ENCODE data around the gene GAA.
A peak's percentile ranks its signal among the peaks of the same experiment; 100 is the strongest.
"Not testable (repeated sequence)": the region's sequence is repeated elsewhere in the genome, so short reads cannot be mapped to it uniquely, and the experiment has no call there.

The GAA gene

GRCh38 chr17:80083136-80083661 is 18.2 kb upstream of the GAA start:
- DNase-seq (ENCODE audit: low read depth): no peak

- no peak for DNase-seq (ENCODE audit: low read depth)
Observed at GRCh38 chr17:80084773-80085172, 16.6 kb upstream of the GAA start.

- no peak for DNase-seq (ENCODE audit: low read depth)
Observed at GRCh38 chr17:80086081-80086480, 15.3 kb upstream of the GAA start.

- DNase-seq (ENCODE audit: low read depth): no peak
Observed at GRCh38 chr17:80086616-80087015, 14.8 kb upstream of the GAA start.

- no peak for DNase-seq (ENCODE audit: low read depth)
Observed at GRCh38 chr17:80087346-80088265, 13.8 kb upstream of the GAA start.

GRCh38 chr17:80089762-80090161 is 11.6 kb upstream of the GAA start:
- DNase-seq (ENCODE audit: low read depth): no peak

GRCh38 chr17:80090164-80090563 is 11.2 kb upstream of the GAA start:
- not testable (repeated sequence) for DNase-seq (ENCODE audit: low read depth)

- no peak for DNase-seq (ENCODE audit: low read depth)
Observed at GRCh38 chr17:80091376-80091775, 10.0 kb upstream of the GAA start.

- DNase-seq (ENCODE audit: low read depth): peak; percentile 14
Observed at GRCh38 chr17:80092959-80093358, 8.4 kb upstream of the GAA start.

GRCh38 chr17:80095038-80095843 is 6.1 kb upstream of the GAA start:
- DNase-seq (ENCODE audit: low read depth): no peak

- DNase-seq (ENCODE audit: low read depth): no peak
Observed at GRCh38 chr17:80095844-80096475, 5.4 kb upstream of the GAA start.

GRCh38 chr17:80096561-80097021 is 4.8 kb upstream of the GAA start:
- DNase-seq (ENCODE audit: low read depth): no peak

- DNase-seq (ENCODE audit: low read depth): no peak
Observed at GRCh38 chr17:80097127-80097621, 4.2 kb upstream of the GAA start.

GRCh38 chr17:80097844-80098691 is 3.3 kb upstream of the GAA start:
- no peak for DNase-seq (ENCODE audit: low read depth)

GRCh38 chr17:80099291-80100034 is 1.9 kb upstream of the GAA start:
- no peak for DNase-seq (ENCODE audit: low read depth)

- no peak for DNase-seq (ENCODE audit: low read depth)
Observed at GRCh38 chr17:80100035-80100323, 1.4 kb upstream of the GAA start.

GRCh38 chr17:80101946-80102663 is 724 bp downstream of the GAA start:
- no peak for DNase-seq (ENCODE audit: low read depth)

- no peak for DNase-seq (ENCODE audit: low read depth)
Observed at GRCh38 chr17:80102664-80103448, 1.5 kb downstream of the GAA start.

- no peak for DNase-seq (ENCODE audit: low read depth)
Observed at GRCh38 chr17:80103449-80104085, 2.2 kb downstream of the GAA start.
